Stimulated activated CD8-positive, alpha-beta memory T cell treated with anti-CD3 and anti-CD28 coated beads, Interleukin-7, amount 100 ng/mL, for 48 hours (primary cell): ENCODE results near the gene RBMS3.
"Not testable (repeated sequence)": the region's sequence is repeated elsewhere in the genome, so short reads cannot be mapped to it uniquely, and the experiment has no call there.

ENCODE experiments used
- DNase-seq, 2 donors: peaks; one replicate each; pipeline ENCODE4 v3.0.0-alpha.2; 2020; ENCODE audit warnings: low read depth in 1 of 2; ENCODE audit errors: extremely low read depth in 1 of 2

RBMS3 gene

DNA sequence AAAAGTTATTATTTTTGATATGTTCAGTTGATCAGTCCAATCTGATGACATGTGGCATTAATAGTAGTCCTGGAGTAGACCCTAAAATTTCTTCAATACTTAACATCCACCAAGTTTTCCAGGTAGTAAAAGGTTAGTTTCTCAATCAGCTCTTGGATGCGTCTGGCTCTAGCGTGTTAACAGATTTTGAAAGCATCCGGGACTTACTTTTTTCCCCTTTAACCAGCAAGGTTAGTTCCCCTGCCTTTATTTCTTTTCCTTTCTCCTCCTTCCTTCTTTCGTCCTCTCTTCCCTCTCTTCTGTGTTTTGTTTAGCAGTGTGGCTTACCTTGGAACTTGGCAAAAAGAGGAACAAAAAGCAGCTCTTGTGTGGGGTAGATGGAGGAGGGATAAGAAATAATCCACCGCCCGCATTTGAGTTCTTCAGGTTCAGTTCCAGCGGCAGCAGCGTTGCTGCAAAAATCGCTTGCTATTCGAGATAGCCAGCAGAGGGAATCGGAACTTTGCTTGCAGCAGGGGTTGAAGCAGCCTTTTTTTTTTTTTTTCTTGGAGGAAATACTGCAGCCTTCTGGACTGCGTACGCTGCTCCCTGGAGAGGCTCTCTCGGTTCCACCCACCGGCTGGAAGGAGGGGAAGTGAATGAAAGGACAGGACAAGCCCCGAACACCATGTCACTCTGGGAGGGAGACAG, at the start of gene RBMS3:
TSS of gene RBMS3 (plus strand) at position 668 of the 690 bp plus-strand sequence.
- no peak for DNase-seq

DNA sequence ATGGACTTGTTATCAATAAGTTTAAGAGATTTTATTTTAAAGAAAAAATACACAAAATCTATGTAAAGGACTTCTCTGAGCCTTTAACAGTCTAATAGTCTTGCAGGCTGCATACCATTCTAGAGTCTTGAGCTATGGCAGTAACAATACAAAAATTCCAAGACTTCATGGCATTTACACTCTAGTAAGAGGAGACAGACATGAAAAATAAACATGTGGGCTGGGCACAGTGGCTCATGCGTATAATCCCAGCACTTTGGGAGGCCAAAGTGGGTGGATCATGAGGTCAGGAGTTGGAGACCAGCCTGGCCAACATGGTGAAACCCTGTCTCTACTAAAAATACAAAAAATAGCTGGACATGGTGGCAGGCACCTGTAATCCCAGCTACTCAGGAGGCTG, 47.7 kb upstream of the RBMS3 start:
- not testable (repeated sequence) for DNase-seq

DNA sequence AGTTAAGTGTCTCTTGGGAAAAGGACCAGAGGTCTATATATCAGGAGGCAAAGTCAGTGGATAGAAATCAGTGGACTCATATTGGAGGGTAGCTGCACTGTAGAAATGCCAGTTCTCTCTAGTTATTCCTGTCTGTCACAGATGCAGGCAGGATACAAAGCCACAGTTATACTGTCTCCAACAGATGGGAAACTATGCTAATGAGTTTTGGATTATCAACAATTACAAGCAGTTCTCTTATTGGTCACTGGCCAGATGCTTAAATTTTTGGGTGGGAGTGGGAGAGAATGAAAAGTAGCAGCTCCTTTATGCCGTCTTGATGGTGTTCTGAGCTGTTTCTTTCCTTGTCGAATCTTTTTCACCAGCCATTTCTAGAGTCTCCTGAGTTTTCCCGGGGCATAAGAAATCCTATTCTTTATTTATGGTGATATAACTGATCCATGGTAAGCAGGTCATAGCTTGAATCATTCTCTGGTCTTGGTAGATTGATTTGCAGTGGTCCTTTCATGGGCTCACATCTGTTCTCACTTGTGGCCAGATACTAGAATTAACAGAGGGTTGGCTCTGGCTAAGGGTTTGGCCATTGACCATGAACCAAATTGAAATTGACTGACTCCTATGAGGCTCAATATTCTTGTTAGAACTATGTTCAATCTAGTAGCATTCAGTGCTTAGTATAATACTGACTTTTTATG, 44.6 kb upstream of the RBMS3 start:
- no peak for DNase-seq

DNA sequence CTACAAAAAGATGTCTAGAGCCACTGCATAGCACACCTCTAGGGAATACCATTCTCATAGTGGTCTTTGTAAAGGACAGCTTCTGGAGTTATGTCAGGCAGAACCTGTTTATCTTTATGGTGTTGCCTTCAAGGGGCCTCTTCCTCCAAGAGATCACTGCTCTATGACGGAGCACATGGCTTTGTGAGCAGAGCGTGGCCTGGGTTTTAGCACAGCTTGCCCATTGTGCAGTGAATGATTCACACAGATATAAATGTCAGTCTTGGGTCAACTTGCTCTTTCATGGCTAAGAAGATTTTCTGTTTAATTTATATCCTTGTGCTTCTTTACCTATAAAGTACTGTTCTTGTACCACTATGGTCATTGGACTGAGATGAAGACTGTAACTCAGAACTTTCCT, 41.5 kb upstream of the RBMS3 start:
- no peak for DNase-seq

DNA sequence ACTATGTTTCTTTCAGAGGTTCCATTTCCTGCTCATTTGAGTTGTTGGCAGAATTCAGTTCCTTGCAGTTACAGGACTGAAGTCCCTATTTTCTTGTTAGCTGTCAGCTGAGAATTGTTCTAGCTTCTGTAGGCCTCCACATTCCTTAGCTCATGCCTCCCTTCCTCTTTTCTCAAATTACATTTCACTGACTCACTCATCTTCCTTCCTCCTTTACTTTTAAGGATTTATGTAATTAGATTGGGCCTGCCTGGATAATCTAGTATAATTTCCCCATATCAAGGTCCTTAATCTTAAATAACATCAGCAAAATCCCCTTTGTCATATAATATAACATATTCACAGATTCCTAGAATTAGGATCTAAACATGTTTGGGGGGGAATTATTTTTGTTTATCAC, 40.6 kb upstream of the RBMS3 start:
- no peak for DNase-seq

DNA sequence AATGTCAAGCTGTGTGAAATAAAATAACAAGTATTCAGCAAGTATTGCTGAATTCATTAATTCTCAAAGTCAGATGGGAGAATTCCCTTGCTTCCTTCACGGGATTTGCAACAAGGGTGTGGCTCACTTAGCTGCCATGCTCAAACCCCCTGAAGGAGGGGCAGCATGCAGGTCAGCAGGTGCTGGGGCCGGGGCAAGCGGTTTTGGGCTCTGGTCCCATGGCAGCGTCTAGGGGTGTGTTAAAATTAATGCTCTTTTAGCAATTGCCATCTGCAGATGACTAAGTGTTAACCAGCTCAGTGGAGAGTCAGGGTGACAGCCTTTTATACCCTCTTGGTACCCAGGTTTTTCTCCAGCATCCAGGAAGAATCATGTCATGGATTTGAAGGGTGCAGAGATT, 40.0 kb upstream of the RBMS3 start:
- DNase-seq: no peak

DNA sequence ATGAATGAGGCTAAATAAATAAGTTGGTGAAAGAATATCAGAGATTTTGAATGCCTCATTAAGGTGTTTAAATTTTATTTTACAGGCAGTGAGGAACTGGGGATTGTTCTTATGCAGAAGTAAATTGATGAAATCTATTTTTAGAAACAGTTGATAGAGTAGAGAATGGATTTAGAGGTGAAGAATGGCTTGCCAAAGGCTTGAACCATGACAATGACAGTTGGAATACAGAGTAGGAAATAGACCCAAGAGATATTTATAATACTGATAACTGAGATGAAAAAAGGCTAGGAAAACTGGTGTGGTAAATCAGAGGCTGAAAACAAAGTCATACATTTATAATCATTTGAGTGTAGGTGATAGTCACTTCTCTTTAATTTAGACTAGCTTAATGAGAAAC, 39.0 kb upstream of the RBMS3 start:
- no peak for DNase-seq

DNA sequence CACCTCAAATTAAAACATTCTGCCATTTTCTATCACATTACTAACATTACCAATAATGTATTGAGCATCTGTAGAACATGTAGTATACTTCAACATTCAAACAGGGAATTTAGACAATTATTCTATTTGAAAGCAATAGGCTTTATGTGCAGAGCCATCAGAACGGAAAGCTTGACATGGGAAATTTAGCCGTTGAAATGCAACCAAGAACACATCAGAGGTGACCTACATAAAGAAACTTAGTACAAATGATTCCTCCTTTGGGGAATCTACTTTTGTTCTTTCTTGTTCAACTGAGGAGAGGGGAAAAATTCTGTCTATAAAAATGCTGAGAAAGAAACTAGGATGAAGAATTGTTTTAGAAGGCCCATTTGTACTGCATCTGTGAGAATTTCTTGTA, 38.6 kb upstream of the RBMS3 start:
- no peak for DNase-seq

DNA sequence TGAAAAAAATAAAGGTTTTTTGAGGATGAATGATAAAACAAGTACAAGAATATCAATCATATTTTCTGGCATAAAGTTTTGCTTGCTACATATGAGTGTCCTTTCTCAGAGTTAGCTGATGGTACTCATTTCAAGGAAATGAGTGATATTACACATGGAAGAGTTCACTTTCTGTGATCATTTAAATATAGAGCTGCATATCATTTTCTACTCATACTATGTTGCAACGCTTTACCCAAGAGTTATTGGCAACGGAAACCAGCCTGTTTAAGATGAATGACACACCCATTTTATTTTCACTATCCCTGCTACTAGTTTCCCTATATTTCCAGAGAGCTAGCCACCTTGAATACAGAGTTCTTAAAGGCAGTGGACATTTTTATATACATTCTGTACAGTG, 35.4 kb upstream of the RBMS3 start:
- DNase-seq: no peak

DNA sequence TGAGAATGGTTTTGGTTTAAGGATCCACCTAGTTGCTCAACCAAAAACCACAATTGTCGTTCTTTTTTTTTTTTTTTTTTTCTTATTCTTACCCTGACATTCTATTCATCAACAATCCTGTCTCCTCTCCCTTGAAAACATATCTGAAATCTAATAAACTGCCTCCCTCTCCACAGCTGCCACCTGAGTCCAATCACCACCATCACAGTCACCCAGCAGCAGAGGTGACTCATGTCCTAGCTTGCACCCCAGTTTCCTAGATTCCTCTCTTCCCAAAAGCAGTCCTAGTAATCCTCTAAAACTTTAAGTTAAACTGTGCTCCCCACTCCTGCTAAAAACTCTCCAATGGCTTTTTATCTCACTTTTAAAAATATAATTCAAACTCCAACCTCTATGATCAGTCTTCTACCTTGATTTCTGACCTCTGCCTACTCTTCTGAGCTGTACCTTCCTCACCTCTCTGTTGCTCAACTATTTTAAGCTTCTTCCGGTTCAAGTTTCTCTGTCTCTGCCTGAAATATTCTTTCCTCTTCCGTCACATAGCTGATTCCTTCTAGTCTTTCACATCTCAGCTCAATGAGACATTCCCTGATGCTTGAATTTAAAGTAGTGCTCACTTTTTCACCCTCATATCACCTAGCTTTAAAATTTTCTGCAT, 33.7 kb upstream of the RBMS3 start:
- DNase-seq: no peak

DNA sequence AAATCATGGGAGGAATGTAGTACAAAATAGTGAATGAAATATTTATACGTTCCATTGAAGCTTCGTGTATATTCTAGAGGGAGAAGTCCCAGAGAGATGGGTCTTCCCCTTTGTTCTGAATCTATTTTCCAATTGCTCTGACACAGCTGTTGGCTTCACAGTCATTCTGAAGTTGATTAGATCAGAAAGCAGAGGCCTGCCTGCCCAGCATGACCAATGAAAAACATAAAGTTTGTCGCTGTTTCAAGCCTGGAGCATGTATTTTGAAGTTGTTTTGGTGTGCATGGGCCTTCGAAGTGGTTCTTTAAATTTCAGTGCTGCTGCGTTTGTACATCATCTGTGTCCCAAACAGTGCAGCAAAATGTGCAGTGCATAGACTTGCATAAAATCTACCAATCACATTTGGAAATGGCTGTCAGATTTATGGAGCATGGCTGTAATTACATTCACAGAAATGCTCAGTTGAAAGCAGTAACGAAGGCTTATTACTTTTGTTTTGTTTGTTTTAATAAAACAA, 31.0 kb upstream of the RBMS3 start:
- DNase-seq: no peak

DNA sequence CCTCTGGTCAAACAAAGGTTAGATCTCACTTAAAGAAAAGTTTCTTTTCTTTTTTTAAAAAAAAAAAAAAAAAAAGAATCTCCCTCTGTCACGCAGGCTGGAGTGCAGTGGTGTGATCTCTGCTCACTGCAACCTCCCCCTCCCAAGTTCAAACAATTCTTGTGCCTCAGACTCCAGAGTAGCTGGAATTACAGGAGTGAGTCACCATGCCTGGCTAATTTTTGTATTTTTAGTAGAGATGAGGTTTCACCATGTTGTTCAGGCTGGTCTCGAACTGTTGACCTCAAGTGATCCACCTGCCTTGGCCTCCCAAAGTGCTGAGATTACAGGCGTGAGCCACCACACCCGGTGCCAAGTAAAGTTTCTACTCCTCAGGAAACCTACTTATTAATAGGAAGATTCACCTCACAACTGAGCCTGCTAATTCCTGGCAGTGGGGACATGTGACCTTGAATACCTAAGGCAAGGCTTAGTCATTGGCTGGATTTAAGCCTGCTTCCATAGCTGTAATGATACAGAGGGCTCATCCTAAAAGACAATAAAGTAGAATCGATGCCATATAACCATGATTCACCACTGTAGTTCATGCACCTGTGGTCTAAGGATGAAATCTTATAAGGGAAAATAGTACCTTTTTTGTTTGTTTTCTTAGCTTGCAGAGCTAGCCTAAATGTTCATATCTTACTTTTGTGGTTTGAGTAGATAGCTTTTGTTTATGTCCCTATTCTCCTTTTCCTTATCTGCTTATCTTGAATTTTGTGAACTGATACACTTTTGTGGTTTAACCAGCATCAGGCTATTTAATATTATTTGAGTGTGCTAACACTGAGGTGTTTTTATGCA, 24.8 kb upstream of the RBMS3 start:
- no peak for DNase-seq

DNA sequence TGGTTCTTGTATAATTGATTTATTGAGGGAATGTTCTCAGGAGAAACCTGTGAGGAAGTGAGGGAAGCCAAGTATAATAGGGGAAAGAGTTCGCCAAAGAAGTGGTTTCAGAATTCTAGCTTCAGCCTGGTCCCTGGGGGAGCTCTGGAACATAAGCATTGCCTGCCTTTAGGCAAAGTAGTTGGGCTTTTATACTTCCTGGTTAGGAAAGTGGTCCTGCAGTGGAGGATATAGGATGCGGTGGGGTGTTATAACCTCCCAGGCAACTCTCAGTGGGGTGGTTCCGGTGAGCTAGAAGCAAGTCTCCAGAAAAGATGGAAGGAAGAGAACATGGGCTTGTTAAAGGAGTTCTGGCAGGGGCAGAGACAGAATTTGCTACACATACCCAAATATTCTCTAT, 22.7 kb upstream of the RBMS3 start:
- no peak for DNase-seq

DNA sequence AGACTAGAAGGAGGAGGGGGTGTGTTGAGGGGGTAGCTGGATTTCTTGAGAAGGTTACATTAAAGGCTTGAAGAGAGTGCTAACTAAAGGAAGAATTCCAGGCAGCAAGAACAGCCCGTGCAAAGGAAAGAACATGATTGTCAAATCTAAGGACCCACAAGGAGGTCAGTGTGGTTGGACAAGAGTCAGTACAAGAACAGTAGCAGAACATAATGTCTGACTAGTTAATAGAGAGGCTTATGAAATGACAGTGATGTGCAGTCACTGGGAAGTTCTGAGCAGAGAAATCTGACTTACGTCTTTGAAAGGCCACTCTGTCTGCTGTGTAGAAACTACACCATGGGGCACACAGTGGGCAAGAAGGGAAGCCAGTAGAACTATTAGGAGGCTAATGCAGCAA, 19.8 kb upstream of the RBMS3 start:
- DNase-seq: no peak

DNA sequence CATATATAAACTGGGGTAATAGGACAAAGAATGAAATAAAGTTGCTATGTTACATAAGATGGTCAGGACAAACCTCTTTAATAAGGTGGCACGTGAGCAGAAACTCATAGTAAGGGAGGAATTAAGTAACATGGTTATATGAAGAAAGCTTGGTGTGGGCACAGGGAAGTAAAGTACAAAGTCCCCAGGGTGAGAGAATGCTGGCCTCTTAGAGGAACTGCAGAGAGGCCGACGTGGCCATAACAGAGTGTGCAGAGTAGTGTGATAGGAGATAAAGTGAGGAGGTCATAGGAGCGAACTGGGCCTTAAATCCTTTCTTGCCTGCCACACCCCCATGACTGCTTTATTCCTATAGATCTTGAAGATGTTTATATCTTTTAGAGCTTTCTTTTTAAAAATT, 17.4 kb upstream of the RBMS3 start:
- no peak for DNase-seq

DNA sequence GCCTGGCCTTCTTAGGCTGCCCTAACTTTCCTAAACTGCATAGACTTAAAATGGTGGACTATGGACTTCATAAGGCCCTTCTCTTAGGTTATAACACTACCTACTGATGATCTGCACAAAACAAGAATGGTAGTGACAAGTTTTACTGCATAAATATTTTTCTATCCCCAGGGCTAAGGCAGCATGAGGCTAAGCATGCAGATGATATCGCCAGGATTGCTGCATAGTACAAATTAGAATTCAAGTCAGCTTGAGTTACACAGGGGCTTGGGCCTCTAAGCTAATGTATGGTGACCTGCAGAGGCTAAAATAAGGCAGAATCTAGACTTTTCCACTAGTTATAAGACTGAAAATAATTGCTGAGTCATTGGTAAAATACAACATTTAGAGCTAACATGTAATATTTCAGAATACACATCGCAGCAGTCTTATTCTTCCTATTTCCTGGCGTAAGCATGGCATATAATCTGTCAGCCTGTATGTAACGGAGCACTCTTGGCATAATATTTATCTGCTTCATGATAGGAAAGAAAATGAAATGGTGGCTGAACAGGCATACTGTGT, 15.3 kb upstream of the RBMS3 start:
- no peak for DNase-seq

DNA sequence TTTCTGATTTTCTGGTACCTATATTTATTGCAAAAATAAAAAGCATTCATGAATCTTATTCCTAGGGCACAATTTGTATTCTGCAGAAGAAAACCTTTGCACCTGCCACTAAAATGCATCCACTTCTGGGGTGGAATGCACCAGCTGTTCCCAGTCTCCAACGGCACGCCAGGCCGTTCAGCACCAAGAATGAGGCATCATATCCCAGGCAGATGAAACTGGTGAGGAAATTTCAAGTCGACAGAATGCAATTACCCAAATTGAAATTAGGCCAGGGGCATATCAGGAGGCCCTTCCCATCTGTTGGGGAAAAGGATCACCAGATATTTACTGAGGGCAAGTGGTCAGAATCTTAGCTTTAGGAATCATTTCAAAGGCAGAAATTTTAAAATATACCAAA, 13.6 kb upstream of the RBMS3 start:
- DNase-seq: no peak

DNA sequence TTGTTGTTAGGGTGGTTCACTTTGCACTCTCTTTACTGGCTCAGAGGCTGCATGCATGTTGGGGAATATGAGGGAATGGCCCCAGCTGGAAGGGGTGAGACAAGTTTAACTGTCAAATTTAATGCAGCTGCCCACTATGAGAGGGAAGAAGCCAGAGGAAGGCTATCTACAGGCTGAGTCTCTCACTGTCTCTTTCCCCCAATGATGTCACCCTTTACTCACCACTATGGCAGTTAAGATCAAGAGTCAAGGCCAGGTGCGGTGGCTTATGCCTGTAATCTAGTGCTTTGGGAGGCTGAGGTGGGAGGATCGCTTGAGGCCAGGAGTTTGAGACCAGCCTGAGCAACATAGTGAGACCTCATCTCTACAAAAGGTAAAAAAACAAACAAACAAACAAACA, 12.2 kb upstream of the RBMS3 start:
- no peak for DNase-seq

DNA sequence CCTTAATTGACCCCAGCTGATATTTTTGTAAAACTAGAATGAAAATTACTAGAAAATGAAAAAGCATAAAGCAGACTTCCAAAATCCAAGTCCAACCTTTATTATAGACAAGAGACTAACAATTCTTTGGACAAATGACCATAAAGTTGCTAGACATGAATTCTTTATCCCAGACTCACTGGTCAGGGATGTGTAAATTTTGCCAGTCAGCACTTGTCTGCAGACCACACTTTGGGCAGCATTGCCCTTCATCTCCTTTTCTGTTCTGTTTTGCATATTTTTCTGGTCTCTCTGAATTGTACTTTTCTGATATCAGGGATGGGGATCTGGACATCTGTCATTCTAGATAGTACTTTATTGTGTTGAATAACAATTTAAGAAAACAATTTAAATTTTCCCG, 10.1 kb upstream of the RBMS3 start:
- no peak for DNase-seq

DNA sequence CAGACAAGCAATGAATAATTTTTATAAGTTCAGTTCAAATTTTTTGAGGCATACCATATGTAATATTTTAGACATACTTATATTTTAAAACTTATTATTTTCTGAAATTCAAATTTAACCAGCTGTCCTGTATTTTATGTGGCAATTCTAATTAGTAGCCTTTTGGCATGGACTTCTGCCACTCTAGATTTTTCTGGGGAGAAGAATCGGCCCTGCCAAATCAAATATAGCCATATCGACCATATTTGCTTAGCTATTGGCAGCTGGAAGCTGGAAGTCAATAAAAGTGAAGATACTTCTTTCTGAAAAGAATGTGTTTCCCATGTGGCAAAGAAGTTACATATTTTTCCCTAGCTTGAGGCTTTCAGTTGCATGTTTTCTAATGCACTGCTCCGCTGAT, 9.4 kb upstream of the RBMS3 start:
- no peak for DNase-seq

DNA sequence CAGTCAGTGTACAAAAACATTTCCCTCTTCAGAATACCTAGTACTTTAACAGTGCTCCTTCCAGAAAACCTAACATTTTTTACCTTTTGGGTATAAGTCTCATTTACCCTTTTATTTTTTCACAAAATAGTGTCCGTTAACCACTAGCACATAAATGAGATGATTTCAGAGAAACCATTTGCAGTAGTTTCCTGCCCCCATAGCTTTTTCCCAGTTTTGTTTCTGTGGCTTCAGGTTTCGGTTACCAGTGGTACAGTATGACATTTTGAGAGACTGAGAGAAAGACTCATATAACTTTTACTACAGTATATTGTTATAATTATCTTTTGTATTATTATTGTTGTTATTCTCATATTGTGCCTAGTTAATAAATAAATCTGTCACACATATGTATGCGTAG, 6.2 kb upstream of the RBMS3 start:
- no peak for DNase-seq
